GM20000 (cell line): Measurements from ENCODE around the gene PARVA.

ENCODE experiments used
- DNase-seq: peaks from one replicate; pipeline ENCODE4 v3.0.0; 2012; ENCODE audit warnings: low spot score
- CTCF ChIP-seq: IDR thresholded peaks from 2 replicates; pipeline ENCODE4 v1.5.1; 2012; ENCODE audit warnings: mild to moderate bottlenecking, control low read depth; ENCODE audit errors: extremely low read depth, missing control alignments

The PARVA gene

GRCh38 chr11:12573707-12574485, 196.5 kb downstream of the PARVA start:
- DNase-seq, result no peak
- no peak for TF ChIP-seq CTCF

- no peak for TF ChIP-seq CTCF
Measured at GRCh38 chr11:12577725-12578644, 200.6 kb downstream of the PARVA start.

GRCh38 chr11:12581416-12581815, 204.0 kb downstream of the PARVA start:
- DNase-seq, result no peak
- no peak for TF ChIP-seq CTCF

More at GRCh38 chr11:12577725-12578644, 200.6 kb downstream of the PARVA start:
- no peak for DNase-seq

- no peak for DNase-seq
- no peak for TF ChIP-seq CTCF
Measured at GRCh38 chr11:12581923-12582322, 204.6 kb downstream of the PARVA start.
